GM12872 (cell line): ENCODE data around the gene KLHL26.

Experiments used
- CTCF ChIP-seq: IDR thresholded peaks from 3 replicates; pipeline ENCODE4 v1.5.1; 2011; ENCODE audit warnings: low read depth, mild to moderate bottlenecking, low read length, moderate library complexity; ENCODE audit not compliant: insufficient read depth

KLHL26 gene

GRCh38 chr19:18710186-18710585 is 73.4 kb downstream of the KLHL26 start:
- TF ChIP-seq CTCF, result no peak

DNA sequence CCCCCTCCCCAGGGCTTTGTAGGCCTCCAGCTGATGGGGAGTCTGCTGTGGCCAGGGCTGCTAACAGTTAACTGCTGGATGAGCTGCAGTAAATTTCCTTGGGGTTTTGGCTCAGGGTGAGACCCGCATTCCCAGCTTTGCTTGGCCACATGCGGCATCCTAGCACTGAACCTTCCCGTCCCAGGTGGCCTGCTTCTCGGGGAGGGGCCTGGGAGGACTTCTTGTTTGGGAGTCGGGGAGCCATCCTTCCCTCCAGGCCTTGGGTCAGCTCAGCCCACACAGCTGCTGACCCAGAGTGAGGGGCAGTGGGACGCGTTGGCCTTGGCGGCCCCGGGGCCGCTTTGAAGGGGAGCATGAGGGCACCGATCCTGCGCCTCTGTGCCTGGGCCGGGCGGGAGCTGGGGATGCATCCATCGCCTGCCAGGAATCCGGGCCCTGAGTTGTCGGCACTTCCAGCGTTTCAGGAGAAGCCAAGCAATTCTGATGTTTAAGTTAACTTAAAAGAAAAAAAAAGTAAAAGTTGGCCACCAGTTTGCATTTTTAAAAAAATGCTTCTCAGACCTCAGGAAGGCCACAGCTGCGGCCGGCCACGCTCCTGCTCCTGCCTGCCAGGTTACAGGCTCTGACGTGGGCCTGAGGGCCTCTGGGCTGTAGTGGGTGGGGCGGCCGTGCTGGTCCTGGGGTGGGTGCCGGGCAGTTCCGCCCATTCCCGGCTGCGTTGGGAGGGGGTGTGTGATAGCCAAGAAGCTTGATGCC is 74.3 kb downstream of the KLHL26 start:
- TF ChIP-seq CTCF, result no peak

GRCh38 chr19:18711893-18712292 is 75.1 kb downstream of the KLHL26 start:
- no peak for TF ChIP-seq CTCF

DNA sequence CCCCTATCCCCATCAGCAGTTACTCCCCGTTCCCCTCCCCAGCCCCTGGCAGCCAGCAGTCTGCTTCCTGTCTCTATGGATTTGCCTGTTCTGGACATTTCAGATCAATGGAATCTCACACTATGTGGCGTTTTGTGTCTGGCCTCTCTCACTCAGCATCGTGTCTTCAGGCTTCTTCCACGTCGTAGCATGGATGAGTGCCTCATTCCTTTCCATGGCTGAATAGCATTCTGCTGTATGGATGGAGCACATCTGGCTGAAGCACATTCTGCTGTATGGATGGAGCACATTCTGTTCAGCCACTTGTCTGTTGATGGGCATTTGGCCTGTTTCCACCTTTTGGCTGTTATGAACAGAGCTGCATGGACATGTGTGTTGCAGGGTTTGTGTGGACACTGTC is 76.2 kb downstream of the KLHL26 start:
- no peak for TF ChIP-seq CTCF

DNA sequence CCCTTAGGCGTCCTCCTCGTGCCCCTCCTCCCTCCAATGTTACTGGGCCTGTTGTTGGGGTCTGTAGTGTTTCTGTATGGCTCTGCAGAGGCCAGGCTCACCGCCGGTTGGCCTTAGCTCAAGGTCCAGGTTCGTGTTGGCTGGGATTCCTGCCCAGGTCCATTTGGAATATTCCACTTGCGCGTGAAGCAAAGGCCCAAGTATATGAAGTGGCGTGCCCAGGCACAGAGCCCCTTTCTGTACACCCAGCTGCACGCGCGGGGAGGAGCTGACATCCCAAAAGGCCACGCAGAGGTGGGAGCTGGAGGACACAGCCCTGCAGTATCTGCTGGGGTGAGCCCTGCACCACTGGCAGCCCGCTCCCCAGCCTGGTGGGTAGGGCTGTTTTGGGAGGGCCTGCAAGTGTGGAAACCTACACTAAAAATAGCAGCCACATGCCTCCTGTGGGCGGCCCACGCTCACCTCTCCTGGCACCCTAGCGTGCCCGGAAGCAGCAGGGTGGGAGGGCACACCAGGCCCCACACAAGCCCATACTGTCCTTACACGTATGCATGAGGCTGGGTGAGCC is 76.8 kb downstream of the KLHL26 start:
- TF ChIP-seq CTCF, result no peak

DNA sequence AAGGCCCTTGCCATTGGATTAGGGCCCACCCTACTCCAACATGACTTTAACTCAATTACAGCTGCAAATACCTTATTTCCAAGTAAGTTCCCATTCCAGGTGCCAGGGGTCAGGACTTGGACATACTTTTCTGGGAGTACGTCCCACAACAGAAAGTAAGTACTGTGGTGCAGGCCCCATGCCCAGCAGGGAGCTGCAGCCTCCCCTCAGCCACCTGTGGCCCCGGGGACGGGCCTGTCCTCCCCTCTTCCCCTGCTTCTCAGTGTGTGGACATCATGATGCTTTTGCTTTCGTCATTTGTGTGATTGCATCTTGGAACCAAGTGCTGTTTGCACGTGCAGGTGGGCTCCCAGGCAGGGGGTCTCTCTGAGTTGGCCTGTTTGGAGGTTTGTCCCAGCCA is 78.6 kb downstream of the KLHL26 start:
- TF ChIP-seq CTCF, result no peak

DNA sequence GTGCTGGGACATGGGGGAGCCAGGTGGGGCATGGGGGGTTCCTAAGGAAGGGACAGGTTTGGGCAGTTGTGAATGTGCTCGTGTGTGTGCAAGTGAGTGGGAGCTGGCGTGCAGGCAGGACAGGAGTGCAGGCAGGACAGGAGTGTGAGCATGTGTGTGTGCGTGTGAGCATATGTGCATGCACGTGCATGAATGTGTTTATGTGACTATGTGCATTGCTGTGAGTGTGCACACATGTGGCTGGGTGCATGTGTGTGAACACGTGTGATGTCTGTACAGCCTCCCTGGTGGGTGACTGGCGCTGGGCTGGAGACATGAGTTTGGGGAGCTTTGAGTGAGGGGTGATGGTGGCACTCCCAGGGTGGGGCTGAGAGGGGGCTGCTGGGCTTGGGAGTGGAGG is 80.0 kb downstream of the KLHL26 start:
- no peak for TF ChIP-seq CTCF
